ENCODE data around the gene CD3E.

Gene CD3E

GRCh38 chr11:118304568-118305248, at the start of gene CD3E:
Gene CD3E (plus strand): TSS chr11:118304730. CDS start chr11:118304953, 223 bp downstream.
- H3K4me3 ChIP-seq (ENCODE audit: low read length in 2 of 2) = peak within 1 kb of the TSS in 1 of 2 donors; percentile 39
- no peaks in the 10 kb centered on the region for H3K9me3 ChIP-seq (ENCODE audit: control insufficient read depth in 2 of 2, low read length in 2 of 2)
- H3K36me3 ChIP-seq (ENCODE audit: control insufficient read depth in 2 of 2, insufficient read depth in 2 of 2, low read length in 2 of 2) = no peaks in the 10 kb centered on the region
- H3K9ac ChIP-seq (ENCODE audit: low read depth in 1 of 2, low read length in 2 of 2) = peak within 1 kb of the TSS in 1 of 2 donors; percentile 56
- H3K27me3 ChIP-seq (ENCODE audit: control insufficient read depth in 2 of 2, insufficient read depth in 2 of 2, low read length in 2 of 2) = peaks cover 0 to 5% of the 10 kb centered on the region in 2 donors
- no peaks in the 10 kb centered on the region for H3K4me1 ChIP-seq (ENCODE audit: control insufficient read depth in 2 of 2, insufficient read depth in 2 of 2, low read length in 2 of 2)
- H3K27ac ChIP-seq (ENCODE audit: low read depth in 2 of 2, low read length in 2 of 2) = peak within 1 kb of the TSS; percentile 34 to 67

GRCh38 chr11:118258410-118258809, 46.1 kb upstream of the CD3E start:
- no peak overlapping the region for H3K4me3 ChIP-seq (ENCODE audit: low read length in 2 of 2)
- no peaks in the 10 kb centered on the region for H3K27me3 ChIP-seq (ENCODE audit: control insufficient read depth in 2 of 2, insufficient read depth in 2 of 2, low read length in 2 of 2)
- peaks cover 13 to 25% of the 10 kb centered on the region in 2 donors for H3K36me3 ChIP-seq (ENCODE audit: control insufficient read depth in 2 of 2, insufficient read depth in 2 of 2, low read length in 2 of 2)
- H3K4me1 ChIP-seq (ENCODE audit: control insufficient read depth in 2 of 2, insufficient read depth in 2 of 2, low read length in 2 of 2) = peaks cover 6 to 19% of the 10 kb centered on the region in 2 donors
- no peak overlapping the region for H3K9ac ChIP-seq (ENCODE audit: low read depth in 1 of 2, low read length in 2 of 2)
- H3K27ac ChIP-seq (ENCODE audit: low read depth in 2 of 2, low read length in 2 of 2) = no peak overlapping the region
- H3K9me3 ChIP-seq (ENCODE audit: control insufficient read depth in 2 of 2, low read length in 2 of 2) = no peaks in the 10 kb centered on the region

GRCh38 chr11:118259138-118259537, 45.4 kb upstream of the CD3E start:
- peaks cover 13 to 25% of the 10 kb centered on the region in 2 donors for H3K36me3 ChIP-seq (ENCODE audit: control insufficient read depth in 2 of 2, insufficient read depth in 2 of 2, low read length in 2 of 2)
- no peak overlapping the region for H3K9ac ChIP-seq (ENCODE audit: low read depth in 1 of 2, low read length in 2 of 2)
- H3K9me3 ChIP-seq (ENCODE audit: control insufficient read depth in 2 of 2, low read length in 2 of 2) = no peaks in the 10 kb centered on the region
- H3K4me3 ChIP-seq (ENCODE audit: low read length in 2 of 2) = no peak overlapping the region
- no peaks in the 10 kb centered on the region for H3K27me3 ChIP-seq (ENCODE audit: control insufficient read depth in 2 of 2, insufficient read depth in 2 of 2, low read length in 2 of 2)
- peaks cover 6 to 19% of the 10 kb centered on the region in 2 donors for H3K4me1 ChIP-seq (ENCODE audit: control insufficient read depth in 2 of 2, insufficient read depth in 2 of 2, low read length in 2 of 2)
- H3K27ac ChIP-seq (ENCODE audit: low read depth in 2 of 2, low read length in 2 of 2) = no peak overlapping the region

DNA sequence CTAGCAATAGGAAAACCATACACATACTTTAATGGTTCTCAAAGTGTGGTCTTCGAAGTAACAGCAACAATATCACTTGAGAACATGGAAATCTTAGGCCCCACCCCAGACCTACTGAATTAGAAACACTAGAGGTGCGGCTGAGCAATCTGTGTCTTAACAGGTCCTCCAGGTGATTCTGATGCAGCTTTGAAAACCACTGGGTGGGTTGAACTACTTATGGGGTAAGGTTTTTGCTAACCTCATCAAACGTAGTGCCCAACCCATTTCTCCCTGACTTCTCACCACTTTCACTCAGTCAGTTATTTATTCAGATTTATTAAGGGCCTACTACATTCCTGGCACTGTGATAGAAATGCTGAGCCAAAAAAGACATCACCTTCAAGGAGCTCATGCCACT, 44.2 kb upstream of the CD3E start:
- Histone ChIP-seq H3K36me3 (ENCODE audit: control insufficient read depth in 2 of 2, insufficient read depth in 2 of 2, low read length in 2 of 2) (peaks cover 13 to 21% of the 10 kb centered on the region in 2 donors), H3K4me1 (ENCODE audit: control insufficient read depth in 2 of 2, insufficient read depth in 2 of 2, low read length in 2 of 2) (peaks cover 6 to 22% of the 10 kb centered on the region in 2 donors), H3K9ac (ENCODE audit: low read depth in 1 of 2, low read length in 2 of 2) (no peak overlapping the region), H3K4me3 (ENCODE audit: low read length in 2 of 2) (no peak overlapping the region), H3K27ac (ENCODE audit: low read depth in 2 of 2, low read length in 2 of 2) (no peak overlapping the region), H3K9me3 (ENCODE audit: control insufficient read depth in 2 of 2, low read length in 2 of 2) (no peaks in the 10 kb centered on the region), H3K27me3 (ENCODE audit: control insufficient read depth in 2 of 2, insufficient read depth in 2 of 2, low read length in 2 of 2) (no peaks in the 10 kb centered on the region)

- Histone ChIP-seq H3K9ac (ENCODE audit: low read depth in 1 of 2, low read length in 2 of 2) (peak overlapping the region; percentile 35 to 82), H3K36me3 (ENCODE audit: control insufficient read depth in 2 of 2, insufficient read depth in 2 of 2, low read length in 2 of 2) (peaks cover 6 to 15% of the 10 kb centered on the region in 2 donors), H3K9me3 (ENCODE audit: control insufficient read depth in 2 of 2, low read length in 2 of 2) (no peaks in the 10 kb centered on the region), H3K27me3 (ENCODE audit: control insufficient read depth in 2 of 2, insufficient read depth in 2 of 2, low read length in 2 of 2) (no peaks in the 10 kb centered on the region), H3K4me1 (ENCODE audit: control insufficient read depth in 2 of 2, insufficient read depth in 2 of 2, low read length in 2 of 2) (peaks cover 10 to 31% of the 10 kb centered on the region in 2 donors), H3K4me3 (ENCODE audit: low read length in 2 of 2) (peak overlapping the region; percentile 69 to 77), H3K27ac (ENCODE audit: low read depth in 2 of 2, low read length in 2 of 2) (peak overlapping the region; percentile 75 to 86)
Measured at GRCh38 chr11:118263112-118263511, 41.4 kb upstream of the CD3E start.

- peak within 1 kb of the TSS; percentile 75 to 86 for H3K27ac ChIP-seq (ENCODE audit: low read depth in 2 of 2, low read length in 2 of 2)
- H3K4me3 ChIP-seq (ENCODE audit: low read length in 2 of 2) = peak within 1 kb of the TSS; percentile 69 to 77
- no peaks in the 10 kb centered on the region for H3K9me3 ChIP-seq (ENCODE audit: control insufficient read depth in 2 of 2, low read length in 2 of 2)
- H3K36me3 ChIP-seq (ENCODE audit: control insufficient read depth in 2 of 2, insufficient read depth in 2 of 2, low read length in 2 of 2) = peaks cover 6 to 10% of the 10 kb centered on the region in 2 donors
- H3K27me3 ChIP-seq (ENCODE audit: control insufficient read depth in 2 of 2, insufficient read depth in 2 of 2, low read length in 2 of 2) = no peaks in the 10 kb centered on the region
- peak within 1 kb of the TSS; percentile 71 to 82 for H3K9ac ChIP-seq (ENCODE audit: low read depth in 1 of 2, low read length in 2 of 2)
- peaks cover 10 to 31% of the 10 kb centered on the region in 2 donors for H3K4me1 ChIP-seq (ENCODE audit: control insufficient read depth in 2 of 2, insufficient read depth in 2 of 2, low read length in 2 of 2)
Measured at GRCh38 chr11:118263695-118264568, 40.6 kb upstream of the CD3E start, which contains the start of gene MPZL2. Gene MPZL2 (minus strand): TSS chr11:118264297. CDS start chr11:118264153, 144 bp downstream.

GRCh38 chr11:118264569-118265465, 39.7 kb upstream of the CD3E start:
- no peaks in the 10 kb centered on the region for H3K27me3 ChIP-seq (ENCODE audit: control insufficient read depth in 2 of 2, insufficient read depth in 2 of 2, low read length in 2 of 2)
- H3K36me3 ChIP-seq (ENCODE audit: control insufficient read depth in 2 of 2, insufficient read depth in 2 of 2, low read length in 2 of 2) = peaks cover 6 to 8% of the 10 kb centered on the region in 2 donors
- H3K27ac ChIP-seq (ENCODE audit: low read depth in 2 of 2, low read length in 2 of 2) = peak overlapping the region; percentile 75 to 86
- H3K4me3 ChIP-seq (ENCODE audit: low read length in 2 of 2) = peak overlapping the region; percentile 69 to 77
- peak overlapping the region; percentile 71 to 82 for H3K9ac ChIP-seq (ENCODE audit: low read depth in 1 of 2, low read length in 2 of 2)
- H3K4me1 ChIP-seq (ENCODE audit: control insufficient read depth in 2 of 2, insufficient read depth in 2 of 2, low read length in 2 of 2) = peaks cover 10 to 31% of the 10 kb centered on the region in 2 donors
- no peaks in the 10 kb centered on the region for H3K9me3 ChIP-seq (ENCODE audit: control insufficient read depth in 2 of 2, low read length in 2 of 2)

- no peaks in the 10 kb centered on the region for H3K9me3 ChIP-seq (ENCODE audit: control insufficient read depth in 2 of 2, low read length in 2 of 2)
- H3K36me3 ChIP-seq (ENCODE audit: control insufficient read depth in 2 of 2, insufficient read depth in 2 of 2, low read length in 2 of 2) = peaks cover 0 to 6% of the 10 kb centered on the region in 2 donors
- peak overlapping the region; percentile 69 to 77 for H3K4me3 ChIP-seq (ENCODE audit: low read length in 2 of 2)
- H3K27me3 ChIP-seq (ENCODE audit: control insufficient read depth in 2 of 2, insufficient read depth in 2 of 2, low read length in 2 of 2) = no peaks in the 10 kb centered on the region
- H3K4me1 ChIP-seq (ENCODE audit: control insufficient read depth in 2 of 2, insufficient read depth in 2 of 2, low read length in 2 of 2) = peaks cover 10 to 31% of the 10 kb centered on the region in 2 donors
- peak overlapping the region; percentile 75 to 86 for H3K27ac ChIP-seq (ENCODE audit: low read depth in 2 of 2, low read length in 2 of 2)
- peak overlapping the region; percentile 15 to 82 for H3K9ac ChIP-seq (ENCODE audit: low read depth in 1 of 2, low read length in 2 of 2)
Measured at GRCh38 chr11:118265954-118266353, 38.6 kb upstream of the CD3E start.

GRCh38 chr11:118267486-118267885, 37.0 kb upstream of the CD3E start:
- Histone ChIP-seq H3K27me3 (ENCODE audit: control insufficient read depth in 2 of 2, insufficient read depth in 2 of 2, low read length in 2 of 2) (no peaks in the 10 kb centered on the region), H3K9ac (ENCODE audit: low read depth in 1 of 2, low read length in 2 of 2) (no peak overlapping the region), H3K4me1 (ENCODE audit: control insufficient read depth in 2 of 2, insufficient read depth in 2 of 2, low read length in 2 of 2) (peaks cover 6 to 23% of the 10 kb centered on the region in 2 donors), H3K4me3 (ENCODE audit: low read length in 2 of 2) (no peak overlapping the region), H3K36me3 (ENCODE audit: control insufficient read depth in 2 of 2, insufficient read depth in 2 of 2, low read length in 2 of 2) (no peaks in the 10 kb centered on the region), H3K27ac (ENCODE audit: low read depth in 2 of 2, low read length in 2 of 2) (no peak overlapping the region), H3K9me3 (ENCODE audit: control insufficient read depth in 2 of 2, low read length in 2 of 2) (no peaks in the 10 kb centered on the region)
